ENCODE data around the gene LRRC9.
"Not testable (repeated sequence)": the region's sequence is repeated elsewhere in the genome, so short reads cannot be mapped to it uniquely, and the experiment has no call there.

Gene LRRC9

GRCh38 chr14:59919570-59920377 is at the start of gene LRRC9:
Gene LRRC9, plus strand, starts transcription at chr14:59920144.
- peak; percentile 48 for DNase-seq

- DNase-seq = no peak
Observed at GRCh38 chr14:59870277-59871165, 49.4 kb upstream of the LRRC9 start, which contains the start of gene RTN1. Gene RTN1, minus strand, starts transcription at chr14:59870776. Its CDS starts 146 bp downstream, at chr14:59870630.

GRCh38 chr14:59871166-59871495 is 48.8 kb upstream of the LRRC9 start:
- DNase-seq = no peak

GRCh38 chr14:59882957-59883356 is 37.0 kb upstream of the LRRC9 start:
- DNase-seq = no peak

GRCh38 chr14:59890676-59891075 is 29.3 kb upstream of the LRRC9 start:
- DNase-seq = no peak

GRCh38 chr14:59895721-59896120 is 24.2 kb upstream of the LRRC9 start:
- no peak for DNase-seq

GRCh38 chr14:59897757-59898383 is 22.1 kb upstream of the LRRC9 start:
- no peak for DNase-seq

- DNase-seq = no peak
Observed at GRCh38 chr14:59900556-59900955, 19.4 kb upstream of the LRRC9 start.

- no peak for DNase-seq
Observed at GRCh38 chr14:59904184-59904583, 15.8 kb upstream of the LRRC9 start.

GRCh38 chr14:59905188-59905587 is 14.8 kb upstream of the LRRC9 start:
- no peak for DNase-seq

- DNase-seq = no peak
Observed at GRCh38 chr14:59912443-59912842, 7.5 kb upstream of the LRRC9 start.

- DNase-seq = no peak
Observed at GRCh38 chr14:59913187-59913586, 6.8 kb upstream of the LRRC9 start.

GRCh38 chr14:59918824-59919569 is 947 bp upstream of the LRRC9 start:
- peak; percentile 10 for DNase-seq

GRCh38 chr14:59920378-59920683 is 387 bp downstream of the LRRC9 start:
- DNase-seq = no peak

GRCh38 chr14:59925797-59926196 is 5.9 kb downstream of the LRRC9 start:
- DNase-seq = no peak

- DNase-seq = no peak
Observed at GRCh38 chr14:59926534-59926933, 6.6 kb downstream of the LRRC9 start.

GRCh38 chr14:59931237-59931636 is 11.3 kb downstream of the LRRC9 start:
- no peak for DNase-seq

GRCh38 chr14:59936145-59936544 is 16.2 kb downstream of the LRRC9 start:
- no peak for DNase-seq

- DNase-seq = no peak
Observed at GRCh38 chr14:59939828-59940227, 19.9 kb downstream of the LRRC9 start.

- DNase-seq = not testable (repeated sequence)
Observed at GRCh38 chr14:59942296-59942862, 22.4 kb downstream of the LRRC9 start.

- DNase-seq = no peak
Observed at GRCh38 chr14:59944909-59945308, 25.0 kb downstream of the LRRC9 start.

- DNase-seq = not testable (repeated sequence)
Observed at GRCh38 chr14:59952141-59952540, 32.2 kb downstream of the LRRC9 start.

GRCh38 chr14:59957890-59958289 is 37.9 kb downstream of the LRRC9 start:
- not testable (repeated sequence) for DNase-seq
